HCT116 (cell line): ENCODE results near the gene CYB561D1.

Experiments used
- EZH2 ChIP-seq: fragments of 200-600 bp; sonication (generic); IDR thresholded peaks from 2 replicates; pipeline ENCODE4 v1.6.1; 2017; ENCODE audit warnings: antibody characterized with exemption, mixed run types
- ZNF274 ChIP-seq: fragments of 200-500 bp; sonication (Bioruptor generic); IDR thresholded peaks from 2 replicates; pipeline ENCODE4 v1.6.1; 2014; ENCODE audit warnings: mild to moderate bottlenecking, low read depth, low read length, inconsistent platforms

- no peak for TF ChIP-seq EZH2
- TF ChIP-seq ZNF274 = no peak
Measured at GRCh38 chr1:109447524-109447923, 46.4 kb upstream of the CYB561D1 start.
